ENCODE measurements around the gene RIOK3.
A peak's percentile ranks its signal among the peaks of the same experiment; 100 is the strongest.

The RIOK3 gene

DNA sequence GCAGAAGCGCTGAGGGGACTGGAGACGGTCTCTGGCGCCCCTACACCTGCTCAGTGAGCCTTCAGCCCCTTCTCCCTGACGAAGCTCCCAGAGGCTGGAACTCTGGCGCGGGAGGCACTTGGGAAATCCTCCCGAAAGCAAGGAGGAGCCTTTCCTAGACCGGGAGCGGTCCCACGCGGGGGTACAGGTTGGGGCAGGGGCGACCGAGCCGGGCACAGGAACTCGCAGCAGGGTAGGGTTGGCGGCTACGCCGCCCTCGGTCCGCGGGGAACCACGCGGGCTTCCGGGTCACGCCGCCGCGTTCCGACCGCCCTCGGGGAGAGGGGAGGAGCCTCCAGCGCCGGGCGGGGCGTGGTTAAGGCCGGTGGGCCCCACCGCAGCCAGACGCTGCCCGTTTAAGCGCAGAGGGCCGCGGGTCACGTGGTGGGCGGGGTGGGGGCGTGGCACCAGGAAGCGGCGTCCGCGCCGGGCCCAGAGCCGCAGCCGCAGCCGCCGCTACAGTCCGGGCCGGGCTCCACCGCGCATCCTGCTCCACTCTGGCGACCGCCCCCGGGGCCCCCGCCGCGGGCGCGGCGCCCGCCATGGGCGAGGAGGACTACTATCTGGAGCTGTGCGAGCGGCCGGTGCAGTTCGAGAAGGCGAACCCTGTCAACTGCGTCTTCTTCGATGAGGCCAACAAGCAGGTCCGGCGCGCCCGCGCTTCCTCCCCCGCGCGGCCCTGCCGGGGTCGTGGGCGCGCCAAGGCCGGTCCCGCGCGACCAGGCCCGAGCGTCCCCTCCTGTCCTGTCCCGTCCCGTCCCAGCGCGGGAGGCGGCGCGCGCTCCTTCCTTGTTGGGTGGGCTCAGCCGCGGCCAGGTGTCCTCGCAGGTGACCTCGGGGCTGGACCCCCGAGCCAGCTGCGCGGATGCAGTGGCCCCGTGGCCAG is 50.2 kb downstream of the RIOK3 start, which contains the start of gene RMC1 (continued):
- TF ChIP-seq EGR2 (tag by site-specific recombination; IDR thresholded peaks at IDR 0.05; ENCODE audit: low read depth) (peak; percentile 57; the same call in 1 of the 2 replicates), ZNF629 (tag by site-specific recombination; IDR thresholded peaks at IDR 0.05) (peak; percentile 55; the same call in 1 of the 2 replicates), BCL11B (tag by site-specific recombination; IDR thresholded peaks at IDR 0.05; ENCODE audit: low read depth) (no peak), ZNF341 (tag by site-specific recombination; IDR thresholded peaks at IDR 0.05; ENCODE audit: low read depth) (peak; percentile 71), ZSCAN23 (tag by site-specific recombination; IDR thresholded peaks at IDR 0.05) (no peak), ZNF561 (tag by site-specific recombination; IDR thresholded peaks at IDR 0.05; ENCODE audit: borderline replicate concordance) (peak; percentile 61; the same call in 1 of the 2 replicates), ZNF324 (tag by site-specific recombination; IDR thresholded peaks at IDR 0.05) (0 out of 2 replicates have a peak, but pooled peaks have one; percentile 38), ZFP37 (tag by site-specific recombination; IDR thresholded peaks at IDR 0.05) (peak; percentile 83), GLIS2 (tag by site-specific recombination; IDR thresholded peaks at IDR 0.05) (peak; percentile 85), SP3 (tag by site-specific recombination; IDR thresholded peaks at IDR 0.05) (peak; percentile 94), ZBTB20 (tag by site-specific recombination; IDR thresholded peaks at IDR 0.05) (peak; percentile 60; the same call in 1 of the 2 replicates), ZBTB26 (tag by site-specific recombination; optimal IDR thresholded peaks at IDR 0.05) (peak; percentile 82), GLI4 (tag by site-specific recombination; IDR thresholded peaks at IDR 0.05) (no peak), ZNF513 (tag by site-specific recombination; IDR thresholded peaks at IDR 0.05) (0 out of 2 replicates have a peak, but pooled peaks have one; percentile 22), ZNF610 (tag by site-specific recombination; IDR thresholded peaks at IDR 0.05; ENCODE audit: borderline replicate concordance) (0 out of 2 replicates have a peak, but pooled peaks have one; percentile 29), ZBTB10 (tag by site-specific recombination; IDR thresholded peaks at IDR 0.05) (peak; percentile 67), ZNF529 (tag by site-specific recombination; IDR thresholded peaks at IDR 0.05; ENCODE audit: insufficient replicate concordance) (no peak), ZNF555 (tag by site-specific recombination; conservative IDR thresholded peaks at IDR 0.05) (no peak), ZNF658 (tag by site-specific recombination; IDR thresholded peaks at IDR 0.05) (no peak), PRDM1 (tag by site-specific recombination; IDR thresholded peaks at IDR 0.05) (no peak), ZIC2 (tag by site-specific recombination; IDR thresholded peaks at IDR 0.05) (peak; percentile 58), ZBTB6 (tag by site-specific recombination; IDR thresholded peaks at IDR 0.05) (peak; percentile 88; the same call in 1 of the 2 replicates)
- TF ChIP-seq, protein P1, sequence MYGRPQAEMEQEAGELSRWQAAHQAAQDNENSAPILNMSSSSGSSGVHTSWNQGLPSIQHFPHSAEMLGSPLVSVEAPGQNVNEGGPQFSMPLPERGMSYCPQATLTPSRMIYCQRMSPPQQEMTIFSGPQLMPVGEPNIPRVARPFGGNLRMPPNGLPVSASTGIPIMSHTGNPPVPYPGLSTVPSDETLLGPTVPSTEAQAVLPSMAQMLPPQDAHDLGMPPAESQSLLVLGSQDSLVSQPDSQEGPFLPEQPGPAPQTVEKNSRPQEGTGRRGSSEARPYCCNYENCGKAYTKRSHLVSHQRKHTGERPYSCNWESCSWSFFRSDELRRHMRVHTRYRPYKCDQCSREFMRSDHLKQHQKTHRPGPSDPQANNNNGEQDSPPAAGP (tag by site-specific recombination; IDR thresholded peaks at IDR 0.05) = peak; percentile 60
- TF ChIP-seq, protein P2, sequence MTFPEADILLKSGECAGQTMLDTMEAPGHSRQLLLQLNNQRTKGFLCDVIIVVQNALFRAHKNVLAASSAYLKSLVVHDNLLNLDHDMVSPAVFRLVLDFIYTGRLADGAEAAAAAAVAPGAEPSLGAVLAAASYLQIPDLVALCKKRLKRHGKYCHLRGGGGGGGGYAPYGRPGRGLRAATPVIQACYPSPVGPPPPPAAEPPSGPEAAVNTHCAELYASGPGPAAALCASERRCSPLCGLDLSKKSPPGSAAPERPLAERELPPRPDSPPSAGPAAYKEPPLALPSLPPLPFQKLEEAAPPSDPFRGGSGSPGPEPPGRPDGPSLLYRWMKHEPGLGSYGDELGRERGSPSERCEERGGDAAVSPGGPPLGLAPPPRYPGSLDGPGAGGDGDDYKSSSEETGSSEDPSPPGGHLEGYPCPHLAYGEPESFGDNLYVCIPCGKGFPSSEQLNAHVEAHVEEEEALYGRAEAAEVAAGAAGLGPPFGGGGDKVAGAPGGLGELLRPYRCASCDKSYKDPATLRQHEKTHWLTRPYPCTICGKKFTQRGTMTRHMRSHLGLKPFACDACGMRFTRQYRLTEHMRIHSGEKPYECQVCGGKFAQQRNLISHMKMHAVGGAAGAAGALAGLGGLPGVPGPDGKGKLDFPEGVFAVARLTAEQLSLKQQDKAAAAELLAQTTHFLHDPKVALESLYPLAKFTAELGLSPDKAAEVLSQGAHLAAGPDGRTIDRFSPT (tag by site-specific recombination; IDR thresholded peaks at IDR 0.05) = peak; percentile 68
- TF ChIP-seq, protein P3, sequence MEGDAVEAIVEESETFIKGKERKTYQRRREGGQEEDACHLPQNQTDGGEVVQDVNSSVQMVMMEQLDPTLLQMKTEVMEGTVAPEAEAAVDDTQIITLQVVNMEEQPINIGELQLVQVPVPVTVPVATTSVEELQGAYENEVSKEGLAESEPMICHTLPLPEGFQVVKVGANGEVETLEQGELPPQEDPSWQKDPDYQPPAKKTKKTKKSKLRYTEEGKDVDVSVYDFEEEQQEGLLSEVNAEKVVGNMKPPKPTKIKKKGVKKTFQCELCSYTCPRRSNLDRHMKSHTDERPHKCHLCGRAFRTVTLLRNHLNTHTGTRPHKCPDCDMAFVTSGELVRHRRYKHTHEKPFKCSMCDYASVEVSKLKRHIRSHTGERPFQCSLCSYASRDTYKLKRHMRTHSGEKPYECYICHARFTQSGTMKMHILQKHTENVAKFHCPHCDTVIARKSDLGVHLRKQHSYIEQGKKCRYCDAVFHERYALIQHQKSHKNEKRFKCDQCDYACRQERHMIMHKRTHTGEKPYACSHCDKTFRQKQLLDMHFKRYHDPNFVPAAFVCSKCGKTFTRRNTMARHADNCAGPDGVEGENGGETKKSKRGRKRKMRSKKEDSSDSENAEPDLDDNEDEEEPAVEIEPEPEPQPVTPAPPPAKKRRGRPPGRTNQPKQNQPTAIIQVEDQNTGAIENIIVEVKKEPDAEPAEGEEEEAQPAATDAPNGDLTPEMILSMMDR (tag by site-specific recombination; IDR thresholded peaks at IDR 0.05) = peak; percentile 82

All from HEK293 (cell line).